Activated CD8-positive, alpha-beta memory T cell treated with anti-CD3 and anti-CD28 coated beads, Interleukin-2, amount 50 U/mL, for 1 hour (primary cell): ENCODE data around the gene APOL1.

Experiments used
- DNase-seq: peaks from one replicate; pipeline ENCODE4 v3.0.0-alpha.2; 2020; ENCODE audit errors: extremely low read depth

The APOL1 gene

DNA sequence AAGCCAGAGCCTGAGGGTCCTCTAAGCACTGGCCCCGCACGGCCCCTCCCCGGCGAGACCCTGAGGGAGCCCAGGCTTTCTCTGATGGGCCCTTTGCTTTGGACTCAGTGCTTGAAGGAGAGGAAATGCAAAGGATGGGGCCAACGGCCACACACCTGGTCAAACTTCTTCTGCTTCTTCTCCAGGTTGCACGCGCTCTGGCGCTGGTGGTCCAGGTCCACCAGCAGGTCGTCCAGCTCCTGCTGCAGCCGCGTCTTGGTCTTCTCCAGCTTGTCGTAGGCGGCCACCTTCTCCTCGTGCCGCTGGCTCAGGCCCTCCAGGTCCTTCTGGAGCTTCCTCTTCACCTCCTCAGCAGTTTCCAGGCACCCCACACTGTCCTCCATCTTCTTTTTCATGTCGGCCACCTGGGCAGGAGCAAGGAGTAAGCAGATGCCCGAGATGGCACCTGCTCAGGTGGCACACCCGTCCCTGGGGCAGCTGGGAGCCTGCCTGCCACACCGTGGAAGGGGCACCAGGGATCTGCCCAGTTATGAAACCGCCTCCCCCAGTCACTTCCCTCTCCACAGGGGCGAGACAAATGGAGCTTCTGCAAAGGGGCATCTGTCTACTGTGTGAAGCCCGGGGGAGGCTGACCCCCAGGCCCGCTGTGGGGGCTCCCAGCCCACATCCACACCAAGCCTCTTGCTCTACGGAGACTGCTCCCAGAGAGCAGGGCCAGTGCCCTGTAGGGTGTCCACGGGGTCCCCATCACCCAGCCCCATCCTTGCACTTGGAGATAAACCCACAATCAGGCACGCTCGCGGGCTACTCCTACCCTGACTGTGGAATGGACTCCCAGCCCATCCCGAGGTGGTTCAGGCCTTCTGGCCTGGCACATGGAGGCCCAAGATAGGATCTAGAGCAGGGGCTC lies 39.2 kb downstream of the APOL1 start:
- no peak for DNase-seq

DNA sequence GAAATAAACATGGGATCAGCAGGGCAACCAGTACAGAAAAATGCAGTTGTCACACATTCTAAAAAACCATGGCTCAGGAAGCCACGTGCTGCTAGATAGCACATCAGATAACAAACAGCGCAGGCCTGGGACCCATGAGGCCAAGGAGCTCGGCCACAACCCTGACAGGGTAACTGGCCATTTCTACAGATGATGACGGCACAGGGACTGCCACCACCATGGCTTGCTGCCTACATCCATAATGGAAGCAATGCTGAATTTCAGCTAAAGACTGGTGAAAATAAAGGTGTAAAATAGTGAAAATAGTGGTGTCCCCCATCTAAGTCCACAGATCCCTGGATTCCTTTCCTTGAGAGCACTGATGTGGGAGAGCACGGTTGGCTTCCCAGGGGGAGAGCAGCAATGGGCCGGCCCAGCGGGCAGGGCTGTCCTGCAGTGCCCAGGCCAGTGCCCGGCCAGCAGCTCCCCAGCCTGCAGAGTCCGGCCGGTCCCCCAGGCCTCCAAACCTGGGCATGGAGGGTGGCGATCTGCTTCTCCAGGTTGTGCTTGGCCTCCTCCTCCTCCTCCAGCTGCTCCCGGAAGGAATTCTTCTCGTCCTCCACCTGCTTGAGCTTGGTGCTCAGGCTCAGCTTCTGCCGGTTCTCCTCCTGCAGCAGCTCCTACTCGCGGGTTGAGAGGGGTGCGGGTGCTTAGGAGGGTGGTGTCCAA lies 40.0 kb downstream of the APOL1 start:
- DNase-seq = no peak

DNA sequence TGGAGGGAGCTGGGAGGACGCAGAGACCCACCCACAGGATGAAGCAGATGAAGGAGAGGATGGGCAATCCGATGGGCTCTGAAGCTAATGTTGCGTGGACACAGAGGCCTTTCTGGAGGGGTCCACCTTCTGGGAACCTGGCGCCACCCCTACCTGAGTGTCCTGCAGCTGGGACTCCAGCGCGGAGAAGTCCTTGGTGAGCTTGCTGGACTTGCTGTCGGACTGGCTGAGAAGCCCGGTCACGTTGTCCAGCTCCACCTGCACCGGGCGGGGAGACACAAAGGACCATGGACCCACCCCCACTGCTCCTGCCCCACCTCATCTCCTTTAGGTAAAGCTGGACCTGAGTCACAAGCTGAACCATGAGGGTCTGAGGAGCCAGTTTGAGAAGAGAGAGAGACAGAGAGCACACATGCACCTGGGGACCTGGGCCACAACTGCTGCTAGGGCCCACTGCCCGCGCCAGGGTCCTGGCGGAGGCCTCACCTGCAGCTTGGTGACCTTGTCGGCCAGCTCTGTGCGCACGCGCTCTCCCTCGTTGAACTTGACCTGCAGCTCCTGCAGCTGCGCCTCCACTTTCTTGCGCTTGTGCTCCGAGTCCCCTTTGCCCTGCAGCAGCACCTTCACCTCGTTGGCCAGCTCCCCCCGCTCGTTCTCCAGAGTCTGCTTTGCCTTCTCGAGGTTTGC lies 40.8 kb downstream of the APOL1 start:
- DNase-seq = no peak

DNA sequence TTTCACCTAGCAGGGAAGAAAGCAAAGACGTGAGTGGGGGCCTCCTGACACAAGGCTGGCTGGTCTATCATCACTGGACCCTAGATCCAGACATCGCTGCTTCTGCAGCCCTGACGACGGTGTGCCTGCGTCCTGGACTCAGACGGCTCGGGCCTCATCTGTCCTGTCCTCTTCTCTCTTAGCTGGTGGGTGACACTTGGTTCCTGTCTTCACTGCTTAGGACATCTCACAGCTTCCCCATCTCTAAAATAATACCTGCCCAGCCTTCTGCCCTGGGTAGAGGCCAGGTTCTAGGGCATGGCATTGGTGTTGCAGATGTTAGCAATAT lies 41.3 kb downstream of the APOL1 start:
- no peak for DNase-seq

DNA sequence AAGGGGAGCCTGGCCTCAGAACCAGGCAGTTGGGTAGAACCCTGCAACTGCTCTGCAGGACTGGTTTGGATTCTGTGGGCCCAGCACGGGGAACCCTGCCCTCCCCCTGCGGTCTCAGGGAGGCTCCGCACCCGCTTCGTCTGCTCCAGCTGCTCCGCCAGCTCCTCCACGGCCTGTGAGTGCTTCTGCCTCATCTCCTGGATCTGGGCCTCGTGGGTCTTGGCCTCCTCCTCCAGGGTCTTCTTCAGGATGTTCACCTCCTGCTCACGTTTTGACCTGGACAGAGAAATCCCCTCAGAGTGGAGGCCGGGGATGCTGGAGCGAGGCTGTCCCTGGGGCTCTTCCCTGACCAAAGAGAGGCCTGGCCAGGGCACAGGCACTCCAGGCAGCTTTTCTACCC lies 41.9 kb downstream of the APOL1 start:
- no peak for DNase-seq

DNA sequence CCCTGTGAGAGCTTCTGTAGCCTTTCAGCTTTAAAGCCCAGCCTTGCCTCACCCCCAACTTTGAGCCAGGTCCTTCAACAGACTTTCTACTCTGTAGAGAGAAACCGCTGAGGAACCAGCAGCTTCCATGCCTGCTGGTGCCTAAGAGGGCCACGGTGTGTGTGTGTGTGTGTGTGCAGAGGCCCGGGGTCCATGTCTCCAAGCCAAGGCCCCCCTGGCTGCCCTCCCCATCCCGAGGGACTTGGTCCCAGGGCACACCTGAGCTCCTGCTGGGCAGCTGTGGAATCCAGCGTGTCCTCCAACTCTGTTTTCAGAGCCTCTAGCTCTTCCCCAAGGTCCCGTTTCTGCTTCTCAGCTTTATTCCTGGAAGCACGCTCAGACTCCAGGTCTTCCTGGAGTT lies 42.3 kb downstream of the APOL1 start:
- DNase-seq = no peak

DNA sequence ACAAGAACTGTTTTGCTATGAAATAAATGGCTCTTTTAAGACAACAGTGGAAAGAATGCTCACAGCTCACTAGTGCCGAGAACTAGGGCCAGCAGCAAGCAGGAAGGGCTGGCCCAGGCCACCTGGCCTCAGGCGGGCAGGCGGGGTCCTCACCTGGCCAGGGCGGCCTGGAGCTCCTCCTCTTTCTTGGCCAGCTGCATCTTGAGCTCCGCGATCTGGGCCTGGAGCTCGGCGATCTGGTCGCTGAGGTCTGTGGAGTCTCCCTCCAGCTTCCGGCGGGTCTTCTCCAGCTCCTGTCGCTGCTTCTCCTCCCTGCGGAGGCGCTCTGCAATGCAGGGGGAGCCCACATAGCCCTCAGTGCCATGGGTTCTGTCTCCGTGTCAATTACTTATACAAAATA lies 43.8 kb downstream of the APOL1 start:
- DNase-seq = no peak

DNA sequence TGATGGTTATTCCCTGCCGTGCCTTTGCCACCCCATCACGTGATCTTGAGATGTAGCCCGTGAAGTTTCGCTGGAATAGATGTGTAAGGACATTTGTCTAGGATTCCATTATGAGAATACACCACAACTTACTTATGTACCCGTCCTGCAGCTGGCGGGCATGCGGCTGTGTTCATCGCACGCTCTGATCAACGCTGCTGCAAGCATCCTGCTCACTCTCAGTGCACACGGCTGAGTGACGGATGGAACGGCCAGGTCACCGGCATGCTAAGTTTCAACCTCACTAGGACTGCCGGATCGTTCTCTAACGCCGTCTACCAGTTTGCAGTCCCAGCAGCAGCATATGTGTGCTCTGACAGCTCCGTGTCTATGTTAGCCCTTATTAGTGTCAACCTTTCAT lies 44.6 kb downstream of the APOL1 start:
- no peak for DNase-seq

DNA sequence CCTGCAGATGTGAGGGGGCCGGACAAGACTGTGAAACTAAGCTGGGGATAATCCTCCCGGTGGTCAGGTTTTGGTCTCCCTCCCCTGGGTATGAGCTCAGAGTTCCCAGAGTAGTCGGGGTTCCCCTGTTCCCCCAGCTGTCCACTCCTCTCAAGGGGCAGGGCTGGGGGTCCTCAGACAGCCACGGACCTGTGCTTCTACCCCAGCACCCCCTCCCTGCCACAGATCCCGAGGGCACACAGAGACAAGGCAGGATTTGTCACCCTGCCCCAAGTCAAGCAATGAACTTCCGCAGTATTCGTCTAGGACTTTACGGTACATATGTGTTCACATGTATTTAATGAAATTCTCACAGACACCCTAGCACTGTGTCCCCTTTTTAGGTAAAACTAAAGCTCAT lies 45.2 kb downstream of the APOL1 start:
- DNase-seq = no peak

DNA sequence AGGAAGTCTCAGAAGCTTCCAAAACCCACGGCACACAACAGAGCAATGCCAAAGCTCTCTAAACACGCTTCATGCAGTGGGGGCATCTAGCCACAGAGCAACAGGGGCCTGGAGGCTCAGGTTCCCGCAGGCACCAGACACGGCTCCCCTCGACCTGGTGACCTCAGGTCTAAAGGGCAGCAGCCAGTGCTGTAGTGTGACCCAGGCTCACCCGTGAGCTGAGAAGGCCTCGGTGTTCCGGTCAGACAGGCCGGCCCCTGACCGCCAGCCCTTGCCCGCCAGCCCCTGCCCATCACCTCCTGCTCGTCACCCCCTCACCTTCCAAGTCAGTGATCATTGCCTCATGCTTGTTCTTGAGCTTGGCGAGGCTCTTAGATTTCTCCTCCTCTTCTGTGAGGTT lies 45.7 kb downstream of the APOL1 start:
- DNase-seq = no peak

DNA sequence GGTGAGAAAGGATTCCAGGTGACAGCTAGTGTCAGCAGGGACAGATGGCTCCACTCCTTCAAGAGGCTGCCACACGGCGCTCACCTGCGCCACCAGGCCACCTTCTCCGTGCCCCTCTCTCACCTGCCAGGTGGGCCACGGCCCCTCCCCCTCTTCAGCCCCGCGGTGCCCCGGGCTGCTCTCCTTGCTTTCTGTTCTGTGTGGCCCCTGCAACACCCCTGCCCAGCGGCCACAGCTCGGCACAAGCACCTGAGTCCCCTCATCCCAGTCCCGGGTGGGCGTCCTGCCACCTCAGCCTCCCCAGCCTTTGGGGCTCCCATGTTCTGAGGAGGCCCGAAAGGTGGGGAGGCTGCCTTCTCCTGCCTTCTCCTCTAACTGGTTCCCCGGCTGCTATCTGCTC lies 46.4 kb downstream of the APOL1 start:
- no peak for DNase-seq

DNA sequence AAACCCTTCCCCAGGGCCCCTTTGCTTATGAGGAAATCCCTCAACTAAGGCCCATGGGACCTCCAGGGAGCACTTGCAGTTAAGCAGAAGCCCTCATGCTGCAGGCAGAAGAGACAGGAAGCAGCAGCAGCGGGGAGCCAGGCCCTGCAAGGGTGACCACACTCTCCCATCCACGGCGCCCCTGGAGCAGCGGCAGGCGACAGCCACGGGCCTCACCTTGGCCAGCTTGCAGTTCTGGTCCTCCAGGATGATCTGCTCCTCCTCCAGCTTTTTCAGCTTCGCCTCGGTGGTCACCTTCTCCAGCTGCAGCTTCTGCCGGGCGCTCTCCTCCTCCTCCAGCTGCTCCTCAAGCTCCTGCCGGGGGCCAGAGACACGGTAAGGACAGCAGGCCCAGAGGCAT lies 47.0 kb downstream of the APOL1 start:
- DNase-seq = no peak

DNA sequence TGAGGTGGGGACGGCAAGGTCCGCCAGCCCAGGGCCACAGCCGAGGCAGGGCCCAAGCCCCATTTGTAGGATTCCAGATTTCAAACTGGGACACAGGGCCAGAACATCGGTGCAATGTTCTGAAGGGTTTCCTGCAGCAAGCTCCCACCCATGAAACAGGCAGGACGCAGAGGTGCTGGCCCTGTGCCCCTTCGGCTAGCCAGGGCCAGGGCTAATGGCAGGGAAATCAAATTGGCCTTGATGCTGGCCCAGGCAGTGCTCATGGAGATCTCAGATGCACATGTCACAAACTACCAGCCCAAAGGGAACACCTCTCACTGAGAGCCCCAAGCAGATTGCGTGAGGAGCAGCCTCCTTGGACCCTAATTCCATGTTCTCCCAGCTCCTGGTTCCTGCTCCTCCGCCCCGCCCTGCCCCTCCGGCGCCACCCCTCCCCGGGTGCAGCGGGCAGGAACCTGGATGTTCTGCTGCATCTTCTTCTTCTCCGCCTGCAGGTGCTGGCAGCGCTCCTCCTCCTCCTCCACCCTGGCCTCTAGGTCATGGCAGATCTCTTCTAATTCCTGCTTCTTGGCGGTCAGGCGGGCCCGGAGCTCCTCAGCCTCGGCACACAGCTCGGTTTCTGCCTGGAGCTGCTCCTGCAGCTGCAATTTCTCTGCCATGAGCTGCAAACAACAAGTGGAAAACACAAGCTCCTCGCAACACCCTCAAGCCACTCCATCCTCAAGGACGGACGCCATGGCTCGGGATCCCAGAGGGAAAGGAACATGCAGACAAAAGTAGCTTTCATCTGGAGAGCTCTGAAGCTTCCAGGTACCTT lies 47.7 kb downstream of the APOL1 start:
- no peak for DNase-seq

DNA sequence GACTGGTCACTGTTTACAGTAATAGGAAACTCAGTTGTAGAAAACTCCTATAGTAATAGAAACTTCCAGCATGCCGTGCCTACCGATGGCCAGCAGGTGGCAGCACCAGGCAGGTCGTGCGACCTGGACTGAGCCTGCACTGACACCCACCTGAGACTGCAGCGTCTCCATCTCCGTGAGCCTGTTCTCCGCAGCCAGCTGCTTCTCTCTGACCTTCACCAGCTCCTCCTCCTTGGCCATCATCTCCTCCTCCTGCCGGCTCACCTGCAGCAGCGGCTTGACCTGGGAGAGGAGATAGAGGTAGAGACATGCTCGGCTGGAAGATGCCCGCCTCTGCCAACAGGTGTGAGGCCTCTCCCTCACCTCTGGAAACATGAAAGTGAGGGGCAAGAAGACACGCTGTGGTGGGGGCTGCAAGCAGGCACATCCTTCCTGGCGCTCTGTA lies 48.5 kb downstream of the APOL1 start:
- peak; percentile 57 for DNase-seq

DNA sequence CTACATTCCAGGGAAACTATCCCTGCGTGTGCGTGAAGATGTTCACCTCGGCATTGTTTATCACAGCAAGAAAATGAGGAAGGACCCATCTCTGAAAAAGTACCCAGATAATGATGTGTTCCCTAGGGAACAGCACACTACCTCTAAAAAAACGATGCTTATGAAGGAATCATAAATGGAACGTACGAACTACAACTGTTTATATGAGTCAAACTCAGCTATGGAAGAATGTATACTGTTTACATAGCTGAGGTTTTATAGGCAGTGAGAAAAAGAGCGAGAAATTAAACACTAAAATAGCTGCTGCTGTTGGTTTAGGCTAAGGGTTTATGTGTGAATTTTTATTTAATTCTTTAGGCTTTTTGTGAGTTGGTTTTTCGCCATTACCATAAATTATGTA lies 48.9 kb downstream of the APOL1 start:
- DNase-seq = no peak

DNA sequence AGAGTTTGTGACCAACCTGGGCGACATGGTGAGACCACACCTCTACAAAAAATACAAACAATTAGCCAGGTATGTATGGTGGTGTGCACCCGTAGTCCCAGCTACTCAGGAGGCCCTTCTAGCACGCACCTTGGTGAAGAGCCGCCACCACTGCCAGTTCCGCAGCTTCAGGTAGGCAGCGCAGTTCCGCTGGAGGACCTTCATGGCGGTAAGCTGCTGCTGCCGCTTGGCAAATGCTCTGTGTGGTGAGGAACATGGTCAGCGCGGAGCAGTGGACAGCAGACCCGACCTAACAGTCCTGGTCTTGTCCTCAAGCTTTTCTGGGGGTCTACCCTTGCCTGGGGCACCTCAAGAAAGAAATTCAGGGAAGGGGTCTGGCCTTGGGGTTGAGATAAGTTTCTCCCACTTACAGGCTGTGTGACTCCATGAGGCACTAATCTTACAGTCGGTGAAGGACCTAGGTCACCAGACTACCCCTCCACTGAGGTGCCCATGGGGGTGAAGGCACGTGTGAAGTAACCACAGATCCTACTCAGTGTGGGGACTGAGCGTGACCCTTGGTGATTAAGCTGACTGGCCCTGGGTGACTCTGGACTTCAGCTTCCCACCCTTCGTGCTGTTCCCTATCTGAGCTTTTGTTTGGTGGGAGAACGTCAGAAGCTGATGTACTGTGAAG lies 49.6 kb downstream of the APOL1 start:
- DNase-seq = no peak

DNA sequence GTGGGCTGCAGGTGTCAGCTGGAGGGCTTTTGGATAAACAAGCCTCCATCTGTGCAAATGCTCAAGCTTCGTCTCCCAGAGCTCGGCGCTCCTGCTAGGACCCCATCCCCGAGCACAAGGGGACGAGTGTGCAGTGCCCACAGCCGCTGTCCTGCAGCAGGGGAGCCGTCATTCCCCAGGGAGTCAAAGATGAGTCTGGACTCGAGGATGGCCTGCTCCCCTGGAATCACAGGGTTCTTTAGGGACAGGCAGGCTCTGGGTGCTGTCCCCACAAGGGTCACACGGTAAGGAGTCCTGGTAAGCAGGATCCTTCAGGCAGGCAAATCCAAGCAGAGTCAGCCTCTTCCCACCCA lies 50.2 kb downstream of the APOL1 start:
- DNase-seq = no peak

DNA sequence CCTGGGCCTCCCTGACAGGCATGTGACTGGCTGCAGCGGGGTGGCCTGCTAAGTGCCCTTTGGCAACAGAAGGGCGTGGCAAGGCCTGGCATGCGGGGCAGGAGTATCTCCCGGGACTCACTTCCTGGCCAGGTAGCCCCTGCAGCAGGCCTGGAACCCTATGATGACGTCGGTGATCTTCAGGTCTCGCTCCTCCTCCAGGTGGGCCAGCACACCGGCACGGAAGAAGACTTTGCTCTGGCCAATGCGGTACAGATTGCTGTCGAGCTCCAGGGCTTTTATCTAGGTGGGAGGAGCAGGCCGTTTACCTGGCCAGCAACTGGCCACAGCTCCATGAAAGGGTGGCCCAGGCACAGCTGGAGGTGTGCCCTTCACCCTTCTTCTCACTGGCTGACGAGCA lies 50.9 kb downstream of the APOL1 start:
- DNase-seq = no peak

DNA sequence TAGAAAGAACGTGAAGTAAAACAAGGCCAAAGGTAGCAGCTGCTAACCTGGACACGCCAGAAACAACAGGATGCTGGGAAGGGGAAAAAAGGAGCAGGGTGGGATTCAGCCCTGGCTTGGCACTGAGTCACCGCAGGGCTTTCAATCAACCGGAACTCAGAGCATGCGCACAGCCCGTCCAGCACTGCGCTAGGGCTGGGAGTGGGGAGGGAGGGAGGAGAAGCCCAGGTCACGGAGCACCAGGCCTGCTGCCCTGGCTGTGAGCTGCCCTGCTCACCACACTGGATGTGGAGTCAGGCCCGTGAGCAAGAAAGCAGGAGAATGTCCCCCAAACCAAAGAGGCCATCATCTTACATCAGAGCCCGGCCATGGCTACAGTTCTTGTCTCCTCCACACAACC lies 51.5 kb downstream of the APOL1 start:
- no peak for DNase-seq

DNA sequence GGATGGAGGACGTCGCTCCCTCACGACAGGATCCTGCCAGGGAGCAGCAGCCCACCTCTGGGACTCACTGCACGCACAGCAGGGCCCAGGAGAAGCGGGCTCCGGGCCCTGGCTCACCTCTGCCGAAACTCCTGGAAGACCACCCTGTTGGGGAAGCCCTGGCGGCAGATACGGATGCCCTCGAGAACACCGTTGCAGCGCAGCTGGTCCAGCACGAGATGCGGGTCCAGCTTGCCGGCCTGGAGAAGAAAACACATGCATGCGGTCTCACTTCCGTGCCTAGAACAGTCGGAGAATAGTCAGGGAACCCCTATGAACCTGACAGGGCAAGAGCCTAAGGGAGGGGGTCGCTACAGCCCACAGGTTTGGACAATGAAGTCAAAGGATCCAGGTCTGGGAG lies 52.9 kb downstream of the APOL1 start:
- no peak for DNase-seq

DNA sequence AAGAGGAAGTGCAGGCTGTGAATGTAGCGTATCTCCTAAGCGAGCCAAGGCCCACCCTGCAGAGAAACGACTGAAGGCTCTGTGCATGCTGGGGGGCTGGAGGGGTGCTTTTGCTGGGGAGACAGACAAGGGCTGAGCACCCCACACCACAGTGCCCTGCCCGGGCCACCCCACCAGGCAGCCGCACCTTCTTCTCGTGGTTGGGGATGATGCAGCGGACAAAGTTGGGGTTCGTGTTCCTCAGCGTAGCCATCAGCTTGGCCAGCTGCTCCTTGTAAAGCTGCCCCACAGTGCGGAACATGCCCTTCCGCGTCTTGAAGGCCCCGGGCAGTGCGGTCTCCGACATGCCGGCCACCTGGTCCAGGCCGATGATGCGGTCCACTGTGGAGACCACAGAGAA lies 53.3 kb downstream of the APOL1 start:
- no peak for DNase-seq

DNA sequence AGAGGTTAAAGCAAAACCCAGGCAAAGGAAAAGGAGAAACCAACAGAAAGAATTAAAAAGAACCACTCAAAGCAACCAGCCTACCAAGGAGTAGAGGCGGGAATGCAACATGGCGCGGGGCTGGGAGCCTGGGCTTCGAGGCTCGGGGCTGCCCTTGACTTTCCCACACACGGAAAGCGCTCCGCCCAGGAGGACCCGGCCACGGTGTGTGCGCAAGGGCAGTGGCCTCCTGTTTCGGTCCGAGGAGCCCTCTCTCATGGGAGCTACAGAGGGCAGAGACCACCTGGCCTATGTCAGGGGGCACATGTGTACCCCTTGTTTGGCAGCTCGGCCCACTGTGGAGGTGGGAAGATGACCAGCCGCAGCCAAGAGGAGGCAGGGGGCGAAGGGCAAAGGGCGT lies 55.9 kb downstream of the APOL1 start:
- DNase-seq = no peak
